HG02763 (cell line): ENCODE results near the gene RDH5.
"Not testable (repeated sequence)": the region's sequence is repeated elsewhere in the genome, so short reads cannot be mapped to it uniquely, and the experiment has no call there.

Experiments used
- ATAC-seq: cut with Tn5 transposase; IDR thresholded peaks from one replicate; pipeline ENCODE4 v1.9.1; 2021; ENCODE audit warnings: mild to moderate bottlenecking, moderate library complexity; ENCODE audit not compliant: unreplicated experiment

Gene RDH5

DNA sequence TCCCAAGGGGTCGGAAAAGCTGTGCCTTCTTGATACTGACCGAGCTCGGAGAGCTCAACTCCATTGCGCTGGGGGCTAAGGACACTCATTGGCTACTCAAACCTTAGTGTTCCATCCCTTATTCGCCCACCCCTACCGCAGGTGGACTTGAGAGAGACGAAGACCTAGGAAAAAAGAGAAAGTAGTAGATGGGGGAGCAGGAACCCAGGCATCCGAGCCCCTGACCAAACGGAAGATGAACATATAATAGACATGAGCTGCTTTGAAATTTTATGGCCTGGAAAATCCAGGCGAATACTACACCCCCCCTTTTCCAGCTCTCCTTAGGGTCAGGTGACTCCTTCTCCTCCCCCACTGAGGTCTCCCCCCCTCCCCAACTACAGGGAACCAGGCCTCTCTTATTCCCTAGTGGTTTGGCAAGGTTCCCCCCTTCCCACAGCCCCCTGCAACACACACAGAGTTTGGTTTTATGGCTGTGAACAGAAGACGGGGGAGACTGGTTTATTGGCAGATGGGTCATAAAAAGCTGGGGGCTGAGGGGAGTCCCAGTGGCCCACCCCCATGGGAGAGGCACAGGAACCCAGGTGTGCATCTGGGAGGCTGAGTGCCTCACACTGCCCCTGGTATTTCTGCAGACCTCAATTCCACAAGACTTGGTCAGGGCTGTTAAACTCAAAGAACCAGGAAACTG is 24.3 kb downstream of the RDH5 start:
- no peak for ATAC-seq

DNA sequence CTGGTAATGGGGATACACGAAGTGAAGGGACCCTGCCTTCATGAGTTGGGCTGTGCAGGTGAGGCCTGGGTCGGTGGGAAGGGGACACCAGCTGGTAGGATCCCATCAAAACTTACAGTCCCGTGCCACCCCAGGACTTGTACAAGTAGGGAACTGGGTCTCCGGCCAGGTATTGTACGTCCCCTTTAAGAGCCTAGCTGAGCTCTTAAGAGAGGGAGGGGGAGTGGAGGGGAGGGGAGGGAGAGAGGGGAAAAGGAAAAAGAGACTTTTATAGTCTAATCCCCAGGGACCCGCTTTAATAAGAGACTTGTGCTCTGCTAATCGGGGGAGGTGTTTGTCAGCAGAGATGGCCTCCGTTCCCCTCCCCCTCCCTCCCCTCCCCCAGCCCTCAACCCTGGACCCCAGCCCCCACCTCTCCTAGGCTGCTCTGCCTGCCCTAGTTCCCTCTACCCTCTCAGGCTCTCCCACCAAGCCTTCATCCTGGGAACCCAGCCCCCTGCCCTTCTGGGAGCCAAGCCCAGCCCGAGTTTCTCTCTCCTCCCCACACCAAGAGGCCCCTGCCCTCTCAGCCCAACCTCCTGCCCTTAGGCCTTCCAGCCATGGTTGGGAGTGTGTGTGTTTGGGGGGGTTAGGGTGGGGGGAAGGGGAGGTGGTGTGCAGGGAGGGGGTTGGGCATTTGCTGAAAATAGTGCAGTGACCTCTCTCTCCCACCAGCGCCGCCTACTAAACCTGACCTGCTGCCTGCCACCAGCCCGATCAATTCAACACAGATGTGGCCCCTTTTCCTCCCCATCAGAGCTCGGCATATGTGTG is 25.4 kb downstream of the RDH5 start:
- ATAC-seq, result no peak

DNA sequence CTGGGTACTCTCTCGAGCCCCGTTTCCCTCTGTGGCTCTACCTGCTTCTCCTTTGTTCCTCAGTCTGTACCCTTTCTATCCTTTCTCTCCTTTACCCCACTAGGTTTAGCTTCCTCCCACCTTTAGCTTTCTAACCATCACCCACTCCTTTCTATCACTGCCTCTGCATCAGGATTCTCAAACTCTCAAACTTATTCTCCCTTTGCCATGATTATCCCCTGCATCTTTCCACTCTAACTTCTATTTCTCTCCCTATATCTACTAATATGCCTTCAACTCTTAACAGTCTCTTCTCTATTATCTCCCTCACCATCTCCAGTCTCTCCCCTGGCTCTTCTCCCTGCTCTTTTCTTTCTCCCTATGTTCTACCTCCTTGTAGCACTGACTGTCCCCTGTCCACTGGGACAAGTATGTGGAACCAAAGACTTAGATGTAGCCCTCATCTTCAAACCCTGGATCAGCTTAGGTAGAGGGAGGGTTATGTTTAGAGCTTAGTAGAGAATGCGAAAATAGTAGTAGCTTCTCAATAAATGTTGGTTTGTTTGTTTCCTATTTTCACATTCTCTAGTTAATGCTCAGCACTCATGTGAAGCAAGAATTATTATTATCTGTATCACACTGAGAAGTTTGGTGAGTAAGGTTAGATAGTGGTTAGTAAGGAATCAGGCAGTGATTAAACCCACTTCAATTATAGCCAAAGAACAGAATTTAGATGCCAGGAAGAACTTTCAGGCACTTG is 26.1 kb downstream of the RDH5 start:
- ATAC-seq, result no peak

DNA sequence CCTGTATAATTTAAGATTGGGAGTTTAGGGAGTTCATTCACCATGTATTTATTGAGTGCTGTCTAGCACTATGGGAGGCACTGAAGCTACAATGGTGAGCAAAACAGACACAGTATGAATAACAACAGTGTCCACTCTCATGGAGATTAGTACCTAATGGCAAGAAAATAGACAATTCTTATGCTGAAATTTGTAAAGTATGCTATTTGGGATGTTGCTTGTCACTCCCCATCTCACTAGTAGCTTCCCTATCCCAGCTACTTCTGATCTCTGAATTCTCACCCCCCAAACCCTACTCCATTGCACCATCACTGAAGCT is 26.7 kb downstream of the RDH5 start:
- ATAC-seq, result no peak

DNA sequence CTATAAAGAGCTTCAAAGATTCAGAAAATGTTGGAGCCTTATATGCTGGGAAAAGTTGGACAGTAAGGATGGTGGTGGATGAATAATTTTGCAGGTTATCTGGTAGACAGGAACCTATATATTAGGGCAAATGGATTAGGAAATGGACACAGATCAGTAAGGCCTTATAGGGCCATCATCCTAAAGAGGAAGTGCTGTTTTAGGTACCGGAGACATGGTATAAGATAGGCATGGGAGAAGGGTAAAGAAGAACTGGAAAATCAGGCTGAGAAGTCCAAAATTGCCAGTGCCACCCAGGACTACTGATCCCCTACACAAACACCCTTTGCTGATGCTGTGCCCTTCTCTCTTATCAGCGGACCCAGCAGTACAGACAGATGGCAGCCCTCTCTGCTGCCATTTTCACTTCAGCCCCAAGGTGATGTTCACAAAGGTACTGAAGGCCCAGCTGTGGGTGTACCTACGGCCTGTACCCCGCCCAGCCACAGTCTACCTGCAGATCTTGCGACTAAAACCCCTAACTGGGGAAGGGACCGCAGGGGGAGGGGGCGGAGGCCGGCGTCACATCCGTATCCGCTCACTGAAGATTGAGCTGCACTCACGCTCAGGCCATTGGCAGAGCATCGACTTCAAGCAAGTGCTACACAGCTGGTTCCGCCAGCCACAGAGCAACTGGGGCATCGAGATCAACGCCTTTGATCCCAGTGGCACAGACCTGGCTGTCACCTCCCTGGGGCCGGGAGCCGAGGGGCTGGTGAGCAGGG is 28.2 kb downstream of the RDH5 start:
- no peak for ATAC-seq

DNA sequence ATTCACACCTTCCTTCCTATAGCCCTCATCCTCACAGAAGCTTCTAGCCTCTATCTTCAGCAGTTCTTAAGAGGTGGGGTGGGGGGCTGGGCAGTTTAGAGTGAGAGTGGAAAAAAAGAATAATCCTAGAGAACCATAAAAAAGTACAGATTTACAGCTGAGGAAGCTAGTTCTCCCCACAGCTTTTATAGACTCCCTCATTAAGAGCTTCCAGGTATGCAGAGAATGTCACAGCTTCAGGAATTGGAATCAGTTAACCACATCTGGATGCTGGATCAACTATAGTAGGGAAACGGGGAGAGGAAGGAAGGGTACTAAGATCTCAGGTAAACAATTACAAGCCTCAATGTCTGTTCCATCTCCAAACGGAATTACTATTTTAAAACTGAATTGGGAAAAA is 35.1 kb downstream of the RDH5 start:
- no peak for ATAC-seq

DNA sequence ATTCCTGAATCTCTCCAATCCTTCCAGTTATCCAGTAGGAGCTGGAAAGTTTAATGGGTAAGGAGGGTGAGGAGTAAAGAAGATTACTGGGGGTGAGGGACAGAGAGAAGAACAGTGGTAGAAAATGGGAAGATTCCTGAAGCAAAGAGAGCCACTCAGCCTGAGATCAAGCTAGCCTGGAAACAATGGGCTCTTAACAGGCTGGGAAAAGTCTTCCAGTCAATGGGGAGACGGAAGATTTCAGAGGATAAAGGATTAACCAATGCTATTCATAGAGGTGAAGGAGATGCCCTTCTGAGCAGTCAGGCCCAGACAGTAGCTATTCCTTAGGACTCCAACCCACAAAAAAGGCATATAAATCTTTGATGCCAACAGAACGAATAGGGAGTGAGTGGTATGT is 37.5 kb downstream of the RDH5 start:
- no peak for ATAC-seq

DNA sequence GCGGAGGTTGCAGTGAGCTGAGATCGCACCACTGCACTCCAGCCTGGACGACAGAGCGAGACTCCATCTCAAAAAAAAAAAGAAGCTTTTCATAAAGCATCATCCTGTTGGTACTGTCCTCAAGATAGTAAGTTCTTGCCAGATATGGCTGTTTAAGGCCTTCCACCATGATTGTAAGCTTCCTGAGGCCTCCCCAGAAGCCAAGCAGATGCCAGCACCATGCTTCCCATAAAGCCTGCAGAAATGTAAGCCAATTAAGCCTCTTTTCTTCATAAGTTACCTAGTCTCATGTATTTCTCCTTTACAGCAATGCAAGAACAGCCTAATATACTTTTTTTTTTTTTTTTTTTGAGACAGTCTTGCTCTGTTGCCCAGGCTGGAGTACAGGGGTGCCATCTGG is 38.4 kb downstream of the RDH5 start:
- ATAC-seq, result not testable (repeated sequence)

DNA sequence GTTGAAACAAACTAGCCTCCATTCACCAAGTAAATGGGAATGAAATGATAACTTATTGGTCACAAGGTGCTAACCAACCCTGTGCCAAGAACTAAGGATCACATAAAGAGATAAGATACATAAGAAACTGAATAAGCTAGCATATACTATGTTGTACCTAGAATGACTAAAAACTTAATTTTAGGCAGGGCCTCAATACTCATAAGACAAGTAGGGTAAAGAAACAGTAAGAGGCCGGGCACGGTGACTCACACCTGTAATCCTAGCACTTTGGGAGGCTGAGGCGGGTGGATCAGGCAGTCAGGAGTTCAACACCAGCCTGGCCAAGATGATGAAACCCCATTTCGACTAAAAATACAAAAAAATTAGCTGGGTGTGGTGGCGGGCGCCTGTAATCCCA is 40.5 kb downstream of the RDH5 start:
- ATAC-seq, result no peak

DNA sequence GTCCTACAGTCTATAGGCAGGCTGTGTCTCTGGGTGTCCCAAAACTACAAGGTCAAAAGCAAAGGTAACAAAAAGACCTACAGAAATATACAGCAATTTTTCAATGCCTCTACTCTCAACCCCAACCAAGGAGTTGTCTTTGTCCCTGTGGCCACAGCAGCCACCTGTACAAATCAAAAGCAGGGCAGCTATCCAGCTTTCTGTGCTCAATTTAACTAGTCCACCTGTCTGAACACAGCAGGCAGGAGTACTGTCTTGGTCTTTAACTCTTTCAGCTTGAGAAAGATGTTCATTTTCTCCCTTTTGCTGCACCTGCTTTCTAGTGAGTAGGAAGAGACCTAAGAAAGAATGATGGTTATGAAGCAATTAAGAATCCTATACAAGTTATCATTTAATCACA is 42.5 kb downstream of the RDH5 start:
- ATAC-seq, result no peak

DNA sequence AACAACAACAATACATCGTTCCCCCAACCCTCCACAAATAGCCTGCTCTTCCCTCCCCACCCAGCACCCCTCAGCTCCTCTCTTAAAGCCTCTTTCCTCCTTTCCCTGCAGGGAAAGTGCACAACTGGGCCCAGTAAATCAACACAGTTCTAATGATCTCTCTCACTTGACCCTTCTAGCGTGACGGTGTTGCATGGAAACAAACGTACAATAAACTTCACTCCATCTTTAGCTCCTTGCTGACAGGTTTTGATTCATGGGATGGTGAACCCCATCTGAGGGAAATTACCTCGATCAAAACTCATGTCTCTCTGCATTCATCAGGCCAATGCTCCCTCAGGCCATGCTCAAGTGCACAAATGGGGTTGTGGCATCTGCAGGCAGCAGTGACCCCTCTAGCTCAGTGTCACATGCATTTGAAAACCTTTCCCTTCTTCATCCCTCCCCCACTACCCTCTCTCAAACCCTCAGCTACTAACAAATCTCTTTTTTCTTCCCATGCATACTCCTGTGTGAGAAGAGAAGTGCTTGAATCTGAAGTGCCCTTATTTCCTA is 45.6 kb downstream of the RDH5 start:
- no peak for ATAC-seq

DNA sequence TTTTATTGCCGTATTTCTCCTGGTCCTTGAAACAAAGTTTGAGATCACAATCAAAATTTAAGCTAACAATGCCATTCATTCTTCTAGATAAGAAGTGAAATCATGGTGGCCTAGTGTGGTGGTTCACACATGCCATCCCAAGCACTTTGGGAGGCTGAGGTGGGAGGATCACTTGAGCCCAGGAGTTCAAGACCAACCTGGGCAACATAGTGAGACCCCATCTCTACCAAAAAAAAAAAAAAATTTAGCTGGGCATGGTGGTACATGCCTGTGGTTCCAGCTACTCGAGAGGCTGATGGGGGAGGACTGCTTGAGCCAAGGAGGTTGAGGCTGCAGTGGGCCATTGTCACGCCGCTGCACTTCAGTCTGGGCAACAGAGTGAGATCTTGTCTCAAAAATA is 47.0 kb downstream of the RDH5 start:
- ATAC-seq, result no peak

DNA sequence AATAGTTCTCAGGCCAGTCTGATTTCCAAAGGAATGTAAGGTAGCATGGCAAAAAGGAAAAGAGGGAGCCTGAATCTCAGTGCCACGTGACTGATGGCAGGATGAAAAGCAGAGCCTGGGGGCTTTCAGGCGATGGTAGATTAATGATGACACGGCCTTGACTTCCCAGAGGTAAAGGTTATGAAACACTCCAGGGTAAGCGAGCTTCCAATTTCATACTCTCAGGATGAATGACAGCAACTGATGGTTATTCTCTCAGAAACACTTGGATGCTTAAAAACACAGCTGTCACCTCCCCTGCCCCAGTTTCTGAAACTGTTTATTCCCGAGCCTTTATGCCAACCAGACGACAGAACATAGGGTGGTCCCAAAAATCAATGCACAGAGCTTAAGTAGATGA is 51.5 kb downstream of the RDH5 start:
- ATAC-seq, result no peak
